Measurements from ENCODE around the gene HOXD8.

The HOXD8 gene

GRCh38 chr2:176117823-176118371 is 11.6 kb upstream of the HOXD8 start:
- peaks cover 24% of the 10 kb centered on the region for H3K27me3 ChIP-seq (ENCODE audit: control insufficient read depth, insufficient read depth, low read length)
- H3K4me1 ChIP-seq (ENCODE audit: control insufficient read depth, insufficient read depth, low read length): no peaks in the 10 kb centered on the region
- no peak overlapping the region for H3K4me3 ChIP-seq (ENCODE audit: low read length)
- no peak overlapping the region for H3K9ac ChIP-seq (ENCODE audit: low read length)
- no peak overlapping the region for H3K27ac ChIP-seq (ENCODE audit: low read depth, low read length)
- H3K36me3 ChIP-seq (ENCODE audit: control insufficient read depth, insufficient read depth, low read length): no peaks in the 10 kb centered on the region

GRCh38 chr2:176118601-176119339 is 10.7 kb upstream of the HOXD8 start:
- H3K27me3 ChIP-seq (ENCODE audit: control insufficient read depth, insufficient read depth, low read length): peaks cover 29% of the 10 kb centered on the region
- no peaks in the 10 kb centered on the region for H3K36me3 ChIP-seq (ENCODE audit: control insufficient read depth, insufficient read depth, low read length)
- no peak overlapping the region for H3K4me3 ChIP-seq (ENCODE audit: low read length)
- no peak overlapping the region for H3K9ac ChIP-seq (ENCODE audit: low read length)
- H3K27ac ChIP-seq (ENCODE audit: low read depth, low read length): no peak overlapping the region
- H3K4me1 ChIP-seq (ENCODE audit: control insufficient read depth, insufficient read depth, low read length): no peaks in the 10 kb centered on the region

- H3K4me1 ChIP-seq (ENCODE audit: control insufficient read depth, insufficient read depth, low read length): no peaks in the 10 kb centered on the region
- no peak overlapping the region for H3K27ac ChIP-seq (ENCODE audit: low read depth, low read length)
- no peak overlapping the region for H3K9ac ChIP-seq (ENCODE audit: low read length)
- no peaks in the 10 kb centered on the region for H3K36me3 ChIP-seq (ENCODE audit: control insufficient read depth, insufficient read depth, low read length)
- H3K4me3 ChIP-seq (ENCODE audit: low read length): no peak overlapping the region
- H3K27me3 ChIP-seq (ENCODE audit: control insufficient read depth, insufficient read depth, low read length): peaks cover 28% of the 10 kb centered on the region
These were observed 8.9 kb upstream of the HOXD8 start for GRCh38 chr2:176120364-176121189.

- Histone ChIP-seq H3K27ac (ENCODE audit: low read depth, low read length) (no peak overlapping the region), H3K36me3 (ENCODE audit: control insufficient read depth, insufficient read depth, low read length) (no peaks in the 10 kb centered on the region), H3K9ac (ENCODE audit: low read length) (no peak overlapping the region), H3K4me1 (ENCODE audit: control insufficient read depth, insufficient read depth, low read length) (no peaks in the 10 kb centered on the region), H3K4me3 (ENCODE audit: low read length) (peak overlapping the region; percentile 75), H3K27me3 (ENCODE audit: control insufficient read depth, insufficient read depth, low read length) (peaks cover 28% of the 10 kb centered on the region)
These were observed 8.1 kb upstream of the HOXD8 start for GRCh38 chr2:176121190-176122051.

- Histone ChIP-seq H3K36me3 (ENCODE audit: control insufficient read depth, insufficient read depth, low read length) (no peaks in the 10 kb centered on the region), H3K4me3 (ENCODE audit: low read length) (peak overlapping the region; percentile 75), H3K27me3 (ENCODE audit: control insufficient read depth, insufficient read depth, low read length) (peaks cover 21% of the 10 kb centered on the region), H3K9ac (ENCODE audit: low read length) (no peak overlapping the region), H3K27ac (ENCODE audit: low read depth, low read length) (peak overlapping the region; percentile 75), H3K4me1 (ENCODE audit: control insufficient read depth, insufficient read depth, low read length) (no peaks in the 10 kb centered on the region)
These were observed 7.3 kb upstream of the HOXD8 start for GRCh38 chr2:176122052-176122682.

GRCh38 chr2:176122683-176123410 is 6.7 kb upstream of the HOXD8 start, which contains the start of gene HOXD9:
TSS of gene HOXD9 (plus strand) at chr2:176122719. CDS start at chr2:176122769, 50 bp downstream.
- H3K9ac ChIP-seq (ENCODE audit: low read length): no peak within 1 kb of the TSS

GRCh38 chr2:176123411-176124109 is 5.9 kb upstream of the HOXD8 start:
- H3K4me3 ChIP-seq (ENCODE audit: low read length): peak overlapping the region; percentile 75
- H3K36me3 ChIP-seq (ENCODE audit: control insufficient read depth, insufficient read depth, low read length): no peaks in the 10 kb centered on the region
- peak overlapping the region; percentile 75 for H3K27ac ChIP-seq (ENCODE audit: low read depth, low read length)
- H3K27me3 ChIP-seq (ENCODE audit: control insufficient read depth, insufficient read depth, low read length): peaks cover 12% of the 10 kb centered on the region
- H3K4me1 ChIP-seq (ENCODE audit: control insufficient read depth, insufficient read depth, low read length): no peaks in the 10 kb centered on the region
- H3K9ac ChIP-seq (ENCODE audit: low read length): no peak overlapping the region

More at GRCh38 chr2:176122683-176123410, 6.7 kb upstream of the HOXD8 start, which contains the start of gene HOXD9:
- Histone ChIP-seq H3K27me3 (ENCODE audit: control insufficient read depth, insufficient read depth, low read length) (peaks cover 17% of the 10 kb centered on the region), H3K4me1 (ENCODE audit: control insufficient read depth, insufficient read depth, low read length) (no peaks in the 10 kb centered on the region), H3K36me3 (ENCODE audit: control insufficient read depth, insufficient read depth, low read length) (no peaks in the 10 kb centered on the region), H3K4me3 (ENCODE audit: low read length) (peak within 1 kb of the TSS; percentile 75), H3K27ac (ENCODE audit: low read depth, low read length) (peak within 1 kb of the TSS; percentile 75)

- Histone ChIP-seq H3K36me3 (ENCODE audit: control insufficient read depth, insufficient read depth, low read length) (no peaks in the 10 kb centered on the region), H3K27me3 (ENCODE audit: control insufficient read depth, insufficient read depth, low read length) (peaks cover 17% of the 10 kb centered on the region), H3K4me1 (ENCODE audit: control insufficient read depth, insufficient read depth, low read length) (no peaks in the 10 kb centered on the region), H3K9ac (ENCODE audit: low read length) (no peak overlapping the region), H3K4me3 (ENCODE audit: low read length) (peak overlapping the region; percentile 75), H3K27ac (ENCODE audit: low read depth, low read length) (no peak overlapping the region)
These were observed 5.2 kb upstream of the HOXD8 start for GRCh38 chr2:176124110-176124946.

- Histone ChIP-seq H3K4me1 (ENCODE audit: control insufficient read depth, insufficient read depth, low read length) (no peaks in the 10 kb centered on the region), H3K4me3 (ENCODE audit: low read length) (no peak overlapping the region), H3K27ac (ENCODE audit: low read depth, low read length) (no peak overlapping the region), H3K9ac (ENCODE audit: low read length) (no peak overlapping the region), H3K27me3 (ENCODE audit: control insufficient read depth, insufficient read depth, low read length) (peaks cover 17% of the 10 kb centered on the region), H3K36me3 (ENCODE audit: control insufficient read depth, insufficient read depth, low read length) (no peaks in the 10 kb centered on the region)
These were observed 4.3 kb upstream of the HOXD8 start for GRCh38 chr2:176124947-176125771.

GRCh38 chr2:176125772-176126054 is 3.8 kb upstream of the HOXD8 start:
- Histone ChIP-seq H3K9ac (ENCODE audit: low read length) (no peak overlapping the region), H3K4me3 (ENCODE audit: low read length) (no peak overlapping the region), H3K36me3 (ENCODE audit: control insufficient read depth, insufficient read depth, low read length) (no peaks in the 10 kb centered on the region), H3K27me3 (ENCODE audit: control insufficient read depth, insufficient read depth, low read length) (peaks cover 14% of the 10 kb centered on the region), H3K27ac (ENCODE audit: low read depth, low read length) (no peak overlapping the region), H3K4me1 (ENCODE audit: control insufficient read depth, insufficient read depth, low read length) (no peaks in the 10 kb centered on the region)

Data from rectal smooth muscle tissue (tissue), 1 donor.